SK-MEL-5 (cell line): Measurements from ENCODE around the gene PTMS. TPM values are rescaled to one million over a fixed set of nuclear protein-coding genes. Genes with fewer than 3 reads are reported as not detected.

Source experiments
- DNase-seq: peaks from one replicate; pipeline ENCODE4 v3.0.0-alpha.2; 2016; ENCODE audit warnings: low read depth, low spot score
- in situ Hi-C: cut with HindIII; loops from 2 replicates; pipeline ENCODE4 v1.10.0; 2016; ENCODE audit warnings: low sequenced_read_pairs, high pct_unique_total_duplicates, low pct_unique_long_range_greater_than_20kb
- total RNA-seq: library from RNA; depleted of rRNA; stranded (reverse); fragments of >200 nt; shearing (Covaris generic); gene quantifications from 2 replicates; pipeline ENCODE4 v1.2.3, GENCODE V29; 2014

Gene PTMS
- total RNA-seq, 1 experiment from 2014 or later: 88.9 TPM

- no peak for DNase-seq
- in situ Hi-C loops: no loop called here
These were observed 2.3 kb downstream of the PTMS start for GRCh38 chr12:6768437-6768914.

DNA sequence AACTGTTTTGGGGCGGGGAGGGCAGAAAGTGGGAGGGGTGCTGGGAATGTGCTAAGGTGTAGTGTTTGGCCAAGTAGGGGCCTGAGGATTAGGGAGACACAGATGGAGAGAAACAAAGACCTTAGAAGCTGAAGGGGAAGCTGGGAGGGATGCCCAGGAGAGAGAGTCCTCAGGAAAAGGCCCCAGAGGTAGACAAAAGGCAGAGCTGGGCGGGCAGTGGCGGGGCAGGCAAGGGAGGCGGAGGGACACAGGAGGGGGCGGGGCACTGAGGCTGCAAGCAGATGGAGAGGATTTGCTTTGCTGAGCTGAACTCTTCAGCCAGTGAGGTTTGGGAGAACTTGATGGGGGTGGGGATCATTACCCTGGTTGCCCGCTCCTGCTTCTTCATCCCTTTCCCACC is 2.8 kb downstream of the PTMS start:
- DNase-seq: peak; percentile 34
- in situ Hi-C loops: no loop called here

DNA sequence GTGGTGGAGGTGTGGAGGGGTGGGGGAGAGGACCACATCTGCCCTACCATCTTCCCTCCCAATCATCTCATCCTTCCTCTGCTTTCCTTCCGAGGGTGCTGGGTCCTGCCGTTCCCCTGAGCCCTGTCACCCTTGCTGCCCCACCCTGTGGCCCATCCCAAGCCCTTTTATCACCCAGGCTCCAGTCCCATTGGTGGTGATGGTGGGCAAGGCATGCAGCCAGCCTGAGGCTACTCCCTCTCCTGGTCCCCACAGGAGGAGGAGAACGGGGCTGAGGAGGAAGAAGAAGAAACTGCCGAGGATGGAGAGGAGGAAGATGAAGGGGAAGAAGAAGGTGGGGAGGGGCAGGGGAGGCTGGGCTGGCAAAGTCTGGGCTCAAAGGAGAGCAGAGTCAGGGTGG is 3.5 kb downstream of the PTMS start:
- no peak for DNase-seq

DNA sequence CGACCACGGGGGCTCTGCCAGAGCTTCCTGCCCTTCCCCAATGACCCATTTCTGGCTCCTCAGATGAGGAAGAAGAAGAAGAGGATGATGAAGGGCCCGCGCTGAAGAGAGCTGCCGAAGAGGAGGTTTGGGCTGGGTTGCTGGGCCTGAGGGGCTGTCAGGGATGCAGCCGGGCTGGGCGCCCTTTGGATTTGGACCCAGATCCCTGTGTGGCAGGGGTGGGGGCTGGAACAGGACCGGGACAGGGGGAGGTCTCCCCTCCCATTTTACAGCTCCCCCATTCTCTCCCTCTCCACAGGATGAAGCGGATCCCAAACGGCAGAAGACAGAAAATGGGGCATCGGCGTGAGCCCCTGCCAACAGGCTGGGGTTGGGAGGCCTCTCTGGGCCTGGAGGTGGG is 3.9 kb downstream of the PTMS start:
- DNase-seq: no peak
- in situ Hi-C loops: no loop called here

More for the DNA sequence above, 3.5 kb downstream of the PTMS start:
- in situ Hi-C loops: no loop called here

- DNase-seq: no peak
- in situ Hi-C loops: no loop called here
These were observed 4.4 kb downstream of the PTMS start for GRCh38 chr12:6770600-6770999.

GRCh38 chr12:6771091-6771495 is 4.9 kb downstream of the PTMS start:
- DNase-seq: no peak
- in situ Hi-C loops: no loop called here

DNA sequence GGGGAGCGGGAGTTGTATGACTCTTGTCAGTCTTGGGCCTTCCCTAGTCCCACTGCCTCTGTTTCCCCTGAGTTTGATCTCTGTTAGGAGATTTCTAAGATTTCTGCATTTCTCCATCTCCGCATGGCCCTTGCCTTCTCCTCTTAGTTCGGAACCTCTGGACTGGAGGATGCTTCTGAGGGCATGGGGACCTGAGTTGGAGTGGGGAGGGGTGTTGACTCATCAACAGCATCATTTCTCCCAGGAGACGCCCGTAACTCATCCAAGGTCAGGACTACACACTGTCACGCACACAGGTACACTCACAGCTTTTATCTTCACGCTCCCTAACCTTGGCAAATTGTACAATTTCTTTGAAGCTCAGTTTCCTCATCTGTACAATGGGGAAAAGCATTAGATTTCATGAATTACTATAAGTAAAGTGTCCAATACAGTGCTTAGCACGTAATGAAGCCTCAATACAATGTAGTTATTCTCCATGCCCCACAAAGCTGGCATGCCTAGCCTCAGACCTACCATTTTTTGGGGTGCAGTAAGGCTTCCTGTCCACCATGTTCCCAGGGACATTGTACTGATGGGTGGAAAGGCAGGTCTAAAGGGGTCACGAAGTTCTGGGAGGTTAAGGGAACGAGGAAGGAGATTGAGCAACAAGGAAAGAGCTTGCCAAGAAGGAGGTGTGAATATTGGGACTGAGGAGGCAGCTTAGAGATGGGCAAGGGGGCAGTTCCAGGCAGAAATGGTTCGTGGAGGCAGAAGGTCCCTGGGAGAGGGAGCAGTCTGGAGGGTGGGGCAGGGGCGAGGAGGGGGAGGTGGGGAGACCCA is 5.6 kb downstream of the PTMS start:
- in situ Hi-C loops: no loop called here
- DNase-seq: no peak

- in situ Hi-C loops: no loop called here
- DNase-seq: no peak
These were observed 6.2 kb downstream of the PTMS start, which contains the start of gene LAG3 for GRCh38 chr12:6772331-6772695. Gene LAG3 (plus strand): TSS chr12:6772520. CDS start chr12:6772853, 333 bp downstream.

DNA sequence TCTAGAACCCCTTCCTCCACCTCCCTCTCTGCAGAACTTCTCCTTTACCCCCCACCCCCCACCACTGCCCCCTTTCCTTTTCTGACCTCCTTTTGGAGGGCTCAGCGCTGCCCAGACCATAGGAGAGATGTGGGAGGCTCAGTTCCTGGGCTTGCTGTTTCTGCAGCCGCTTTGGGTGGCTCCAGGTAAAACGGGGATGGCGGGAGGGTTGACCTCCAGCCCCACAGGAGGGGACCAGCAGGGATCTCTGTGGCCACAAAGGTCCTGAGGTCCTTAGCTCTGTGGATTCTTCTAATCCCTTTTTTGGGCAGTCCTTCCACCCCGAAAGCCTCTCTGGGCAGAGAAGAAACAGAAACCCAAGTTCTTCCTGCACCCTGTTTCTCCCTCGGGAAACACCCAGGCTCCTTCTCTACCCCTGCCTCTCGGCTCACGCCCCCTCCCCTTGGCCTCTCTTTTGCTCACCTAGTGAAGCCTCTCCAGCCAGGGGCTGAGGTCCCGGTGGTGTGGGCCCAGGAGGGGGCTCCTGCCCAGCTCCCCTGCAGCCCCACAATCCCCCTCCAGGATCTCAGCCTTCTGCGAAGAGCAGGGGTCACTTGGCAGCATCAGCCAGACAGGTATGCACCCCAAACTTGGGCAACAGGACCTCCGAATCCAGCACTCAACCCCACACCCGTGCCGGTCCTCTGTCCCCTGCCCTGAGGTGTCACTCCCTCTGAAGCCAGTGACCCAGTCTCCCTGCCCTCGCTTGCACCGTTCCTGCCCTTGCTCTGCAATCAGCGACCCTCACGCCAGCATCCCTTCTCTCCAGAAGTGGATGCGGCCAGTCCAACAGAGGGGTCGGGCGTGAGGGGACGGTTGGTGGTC is 6.8 kb downstream of the PTMS start:
- DNase-seq: no peak
- in situ Hi-C loops: no loop called here

GRCh38 chr12:6773590-6774351 is 7.6 kb downstream of the PTMS start:
- in situ Hi-C loops: no loop called here
- no peak for DNase-seq

DNA sequence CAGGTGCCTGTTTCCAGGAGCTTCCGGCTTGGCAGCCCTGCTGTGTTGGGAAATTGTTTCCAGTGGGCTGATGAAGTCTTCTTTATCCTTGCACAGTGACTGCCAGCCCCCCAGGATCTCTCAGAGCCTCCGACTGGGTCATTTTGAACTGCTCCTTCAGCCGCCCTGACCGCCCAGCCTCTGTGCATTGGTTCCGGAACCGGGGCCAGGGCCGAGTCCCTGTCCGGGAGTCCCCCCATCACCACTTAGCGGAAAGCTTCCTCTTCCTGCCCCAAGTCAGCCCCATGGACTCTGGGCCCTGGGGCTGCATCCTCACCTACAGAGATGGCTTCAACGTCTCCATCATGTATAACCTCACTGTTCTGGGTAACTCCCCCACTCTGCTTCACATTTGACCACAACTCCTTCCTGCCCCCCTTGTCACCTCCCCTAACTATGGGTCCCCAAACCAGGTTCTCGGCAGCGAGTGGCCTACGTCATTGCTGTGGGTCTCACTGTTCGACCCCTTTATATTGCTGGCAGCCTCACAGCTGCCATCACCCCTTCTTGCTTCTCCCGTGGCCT is 8.4 kb downstream of the PTMS start:
- no peak for DNase-seq
- in situ Hi-C loops: no loop called here

DNA sequence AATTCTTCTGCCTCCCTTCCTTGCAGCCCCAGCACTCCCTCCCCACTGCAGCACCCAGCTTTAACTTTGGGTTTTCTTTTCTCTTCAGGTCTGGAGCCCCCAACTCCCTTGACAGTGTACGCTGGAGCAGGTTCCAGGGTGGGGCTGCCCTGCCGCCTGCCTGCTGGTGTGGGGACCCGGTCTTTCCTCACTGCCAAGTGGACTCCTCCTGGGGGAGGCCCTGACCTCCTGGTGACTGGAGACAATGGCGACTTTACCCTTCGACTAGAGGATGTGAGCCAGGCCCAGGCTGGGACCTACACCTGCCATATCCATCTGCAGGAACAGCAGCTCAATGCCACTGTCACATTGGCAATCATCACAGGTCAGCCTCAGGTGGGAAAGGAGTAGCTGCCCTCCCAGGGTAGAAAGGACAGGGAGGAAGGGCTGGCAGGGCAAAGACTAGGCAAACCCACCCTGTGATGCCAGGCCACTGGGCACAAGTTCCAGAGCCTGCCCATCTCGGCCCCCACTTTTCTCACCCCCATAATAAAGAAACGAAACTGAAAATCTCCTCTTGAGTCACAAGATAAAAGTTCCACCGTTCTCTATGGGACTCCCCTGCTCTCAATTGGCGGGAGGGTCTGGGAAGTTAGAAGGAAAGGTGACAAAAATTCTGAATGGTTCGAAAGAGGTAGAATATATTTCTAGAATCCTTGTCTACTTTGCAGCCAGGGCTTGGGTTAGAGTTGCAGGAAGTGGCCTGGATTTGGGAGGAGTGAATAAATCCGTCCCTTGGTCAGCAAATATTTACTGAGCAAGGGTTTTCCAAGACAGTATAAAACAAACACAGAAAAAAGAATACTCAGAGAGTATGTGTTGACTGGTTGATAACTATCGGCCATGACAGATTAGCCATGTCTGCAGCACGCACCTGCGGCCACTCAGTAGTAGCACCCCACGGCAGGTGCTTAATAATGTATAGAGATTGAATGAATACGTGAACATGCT is 9.3 kb downstream of the PTMS start:
- in situ Hi-C loops: no loop called here
- DNase-seq: no peak

- in situ Hi-C loops: no loop called here
- DNase-seq: no peak
These were observed 11.2 kb downstream of the PTMS start for GRCh38 chr12:6777386-6777785.

DNA sequence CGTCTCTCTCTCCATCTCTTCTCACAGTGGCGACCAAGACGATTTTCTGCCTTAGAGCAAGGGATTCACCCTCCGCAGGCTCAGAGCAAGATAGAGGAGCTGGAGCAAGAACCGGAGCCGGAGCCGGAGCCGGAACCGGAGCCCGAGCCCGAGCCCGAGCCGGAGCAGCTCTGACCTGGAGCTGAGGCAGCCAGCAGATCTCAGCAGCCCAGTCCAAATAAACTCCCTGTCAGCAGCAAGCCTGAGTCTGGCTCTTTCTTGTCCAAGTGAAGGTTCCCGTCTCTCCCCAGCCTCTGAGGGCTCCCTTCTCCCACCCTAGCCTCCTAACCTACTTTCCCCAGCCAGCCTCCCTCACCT is 12.0 kb downstream of the PTMS start:
- DNase-seq: peak; percentile 14
- in situ Hi-C loops: no loop called here

DNA sequence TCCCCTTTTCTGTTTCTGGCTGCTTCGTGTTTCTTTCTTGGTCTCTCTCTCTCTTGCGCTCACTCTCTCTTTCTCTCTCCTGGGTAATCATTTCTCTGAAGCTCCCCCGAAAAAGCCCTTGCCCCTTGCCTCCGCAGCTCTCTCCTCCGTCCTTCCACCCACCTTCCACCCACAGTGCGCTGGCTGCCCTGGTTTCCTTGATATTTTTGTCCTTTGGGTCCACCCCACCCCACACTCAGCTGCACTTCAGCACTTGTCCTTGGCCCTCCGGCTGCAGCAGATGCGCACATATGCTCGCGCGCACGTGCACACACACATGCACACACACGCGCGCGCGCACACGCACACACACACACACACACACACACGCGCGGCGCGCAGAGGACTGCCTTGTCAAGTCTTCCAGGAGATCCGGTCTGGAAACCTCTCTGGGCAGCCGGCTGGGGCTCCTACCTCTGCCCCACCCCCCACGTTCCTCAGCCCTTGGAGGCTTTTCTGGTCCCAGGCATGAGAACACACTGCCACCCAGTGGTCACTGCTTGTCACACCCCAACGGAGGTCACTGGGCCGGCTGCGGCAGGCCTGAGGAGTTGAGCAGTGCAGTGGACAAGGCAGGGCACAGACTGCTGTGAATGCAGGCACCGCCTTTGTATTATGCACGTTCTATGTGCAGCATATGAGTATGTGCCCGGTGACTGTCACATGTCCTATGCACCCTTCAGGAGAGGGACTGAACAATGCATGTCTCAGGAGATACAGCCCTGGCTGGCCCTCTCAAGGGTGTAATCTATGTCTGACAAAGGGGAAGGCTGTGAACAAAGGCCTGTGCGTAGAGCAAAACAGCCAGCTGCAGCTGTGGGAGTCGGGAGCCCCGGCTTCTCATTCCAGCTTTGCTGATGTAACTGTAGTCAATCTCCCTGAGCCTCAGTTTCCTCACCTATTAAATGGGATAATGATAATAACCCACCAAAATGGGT is 12.7 kb downstream of the PTMS start:
- in situ Hi-C loops: no loop called here
- DNase-seq: peak; percentile 96
